Jurkat, Clone E6-1 (cell line): ENCODE data around the gene HTRA3. TPM values are rescaled to one million over a fixed set of nuclear protein-coding genes. Genes with fewer than 3 reads are reported as not detected.

Experiments
- DNase-seq: peaks from one replicate; pipeline ENCODE4 v3.0.0-alpha.2; 2011; ENCODE audit warnings: low read depth, low spot score
- H3K4me3 ChIP-seq: 2 replicates; pipeline ENCODE4 v1.5.1; 2011; ENCODE audit warnings: mild to moderate bottlenecking, low read length, control low read depth, moderate library complexity
- polyA plus RNA-seq: library from polyadenylated mRNA; unstranded; fragments of >200 nt; gene quantifications from one replicate; pipeline ENCODE4 v1.2.1, GENCODE V29; 2012; ENCODE audit warnings: missing spikeins; ENCODE audit not compliant: insufficient read length, insufficient read depth

HTRA3 gene
- polyA plus RNA-seq = not detected

DNA sequence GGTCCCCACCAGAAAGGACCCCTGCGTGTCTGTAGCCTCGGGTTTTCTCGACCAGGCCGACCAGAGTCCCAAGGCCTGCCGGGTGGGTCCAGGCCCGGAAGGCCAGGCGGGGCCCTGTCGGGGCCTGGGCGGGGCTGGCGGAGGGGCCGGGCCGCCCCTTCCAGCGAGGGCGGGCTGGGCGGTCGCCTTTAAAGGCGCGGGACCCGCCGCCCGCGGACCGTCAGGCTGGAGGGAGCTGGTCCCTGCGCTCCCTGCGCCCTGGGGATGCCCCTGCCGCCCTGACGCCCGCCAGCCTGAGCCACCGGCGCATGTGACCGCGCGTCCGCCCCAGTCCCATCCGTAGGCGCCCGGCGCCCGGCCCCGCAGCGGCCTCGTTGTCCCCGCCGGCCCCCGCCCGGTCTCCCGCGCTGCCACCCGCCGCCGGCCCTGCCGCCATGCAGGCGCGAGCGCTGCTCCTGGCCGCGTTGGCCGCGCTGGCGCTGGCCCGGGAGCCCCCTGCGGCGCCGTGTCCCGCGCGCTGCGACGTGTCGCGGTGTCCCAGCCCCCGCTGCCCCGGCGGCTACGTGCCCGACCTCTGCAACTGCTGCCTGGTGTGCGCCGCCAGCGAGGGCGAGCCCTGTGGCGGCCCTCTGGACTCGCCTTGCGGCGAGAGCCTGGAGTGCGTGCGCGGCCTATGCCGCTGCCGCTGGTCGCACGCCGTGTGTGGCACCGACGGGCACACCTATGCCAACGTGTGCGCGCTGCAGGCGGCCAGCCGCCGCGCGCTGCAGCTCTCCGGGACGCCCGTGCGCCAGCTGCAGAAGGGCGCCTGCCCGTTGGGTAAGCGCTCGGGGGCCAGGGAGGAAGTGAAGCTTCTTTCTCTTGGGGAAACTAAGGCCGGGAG lies at the start of gene HTRA3:
Gene HTRA3, plus strand, starts transcription at position 220 of the 883 bp plus-strand sequence. Its CDS starts 215 bp downstream, at position 435.
- no peak within 1 kb of the TSS for H3K4me3 ChIP-seq
- no peak for DNase-seq

DNA sequence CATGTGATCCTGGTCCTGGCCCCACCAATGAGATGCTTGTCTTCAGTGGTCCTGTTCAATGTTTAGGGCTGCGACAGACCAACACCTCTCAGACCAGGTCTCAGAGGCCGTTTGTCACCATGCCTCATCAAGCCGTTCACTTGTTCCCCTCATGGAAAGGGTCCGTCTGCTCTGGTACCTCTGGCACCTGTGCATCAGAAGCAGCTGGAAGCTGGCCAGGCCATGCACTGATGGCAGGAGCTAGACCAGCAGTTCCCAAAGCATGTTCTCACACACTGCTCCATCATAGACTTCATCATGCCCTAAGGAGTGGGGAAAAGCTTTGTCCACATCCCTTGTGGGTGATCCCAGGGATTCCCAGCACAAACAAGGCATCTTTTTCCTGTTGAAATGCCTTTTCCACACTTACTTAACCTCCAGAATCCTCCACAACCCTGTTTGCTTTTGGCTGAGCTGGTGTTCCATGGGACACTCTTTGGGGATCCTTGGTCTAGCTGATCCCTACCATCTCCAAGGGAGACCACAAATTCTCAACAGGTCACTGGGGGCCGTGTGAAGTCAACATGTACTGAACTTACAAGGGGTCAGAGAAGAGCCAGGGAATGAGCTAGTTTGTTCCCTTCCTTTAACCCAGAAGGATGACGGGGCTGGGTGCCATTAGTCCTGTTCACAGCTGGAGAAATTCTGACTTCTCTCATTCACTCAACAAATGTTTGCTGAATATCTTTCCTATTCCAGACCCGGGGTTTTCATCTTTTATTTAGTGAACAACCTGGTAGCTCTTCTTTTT lies 48.7 kb upstream of the HTRA3 start:
- no peak overlapping the region for H3K4me3 ChIP-seq
- DNase-seq = no peak

DNA sequence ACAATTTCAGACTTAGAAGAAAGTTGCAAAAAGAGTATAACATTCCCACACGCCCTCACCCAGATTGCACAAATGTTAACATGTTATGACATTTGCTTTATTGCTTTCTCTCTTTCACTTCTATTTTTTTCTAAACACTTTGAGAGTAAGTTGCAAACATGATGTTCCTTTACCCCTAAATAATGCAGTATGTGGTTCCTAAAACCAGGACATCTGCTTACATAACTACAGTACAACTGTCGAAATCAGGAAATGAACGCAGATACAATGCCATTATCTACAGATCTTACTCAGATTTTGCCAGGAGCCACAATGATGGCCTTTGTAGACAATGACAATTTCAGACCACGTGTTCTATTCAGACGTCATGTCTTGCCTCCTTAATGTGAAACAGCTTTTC lies 48.1 kb upstream of the HTRA3 start:
- H3K4me3 ChIP-seq = no peak overlapping the region
- DNase-seq = peak; percentile 86

DNA sequence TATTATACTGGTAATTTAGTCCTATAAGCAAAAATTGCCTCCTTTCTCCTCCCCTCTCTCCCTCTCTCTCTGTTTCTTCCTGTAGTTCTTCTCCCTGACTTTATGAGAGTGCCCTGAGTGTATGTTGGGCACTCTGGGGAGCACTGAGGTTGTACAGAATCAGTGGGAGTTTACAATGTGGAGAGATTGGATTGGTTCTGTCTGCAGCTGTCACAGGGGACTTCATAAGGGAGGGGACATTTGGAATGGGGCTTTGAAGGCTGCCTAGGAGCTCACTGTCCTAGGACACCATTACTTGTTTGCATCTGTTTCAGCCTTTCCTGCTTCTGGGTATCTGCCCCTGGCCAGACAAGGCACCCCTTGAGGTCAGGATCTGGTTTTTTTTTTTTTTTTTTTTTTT lies 47.6 kb upstream of the HTRA3 start:
- H3K4me3 ChIP-seq = no peak overlapping the region
- DNase-seq = no peak

DNA sequence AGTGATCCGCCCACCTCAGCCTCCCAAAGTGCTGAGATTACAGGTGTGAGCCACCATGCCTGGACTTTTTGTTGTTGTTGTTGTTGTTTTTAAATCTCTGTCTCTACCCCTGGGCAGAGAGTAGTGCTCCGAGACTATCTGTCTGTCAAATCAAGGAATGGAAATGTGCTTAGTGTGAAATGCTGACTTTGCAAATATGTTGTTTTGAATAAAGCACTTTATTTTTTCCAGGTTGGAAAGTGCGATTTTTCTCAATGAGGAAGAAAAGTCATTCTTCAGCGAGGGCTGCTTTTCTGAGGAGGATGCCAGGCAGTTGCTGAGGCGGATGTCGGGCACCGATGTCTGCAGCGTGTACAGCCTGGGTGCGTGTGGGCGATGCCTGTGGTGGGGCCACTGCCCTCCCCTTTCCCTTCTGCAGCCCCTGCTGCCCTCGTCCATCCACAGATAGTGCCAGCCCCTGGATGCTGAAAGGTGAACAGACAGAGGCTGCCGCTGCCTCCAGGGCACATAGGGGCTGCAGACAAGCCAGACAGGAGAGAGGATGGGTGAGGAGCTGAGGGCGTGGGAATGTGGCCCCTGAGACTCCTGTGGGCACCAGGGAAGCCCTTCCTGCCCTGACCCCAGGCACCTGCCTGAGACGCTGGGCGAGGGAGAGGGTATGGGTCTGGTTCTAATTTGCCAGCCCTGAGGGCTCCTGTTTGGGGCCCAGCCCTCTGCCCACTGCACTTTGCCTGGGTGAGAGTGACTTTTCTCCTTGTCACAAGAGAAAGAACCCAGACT lies 46.8 kb upstream of the HTRA3 start:
- DNase-seq = no peak
- no peak overlapping the region for H3K4me3 ChIP-seq

DNA sequence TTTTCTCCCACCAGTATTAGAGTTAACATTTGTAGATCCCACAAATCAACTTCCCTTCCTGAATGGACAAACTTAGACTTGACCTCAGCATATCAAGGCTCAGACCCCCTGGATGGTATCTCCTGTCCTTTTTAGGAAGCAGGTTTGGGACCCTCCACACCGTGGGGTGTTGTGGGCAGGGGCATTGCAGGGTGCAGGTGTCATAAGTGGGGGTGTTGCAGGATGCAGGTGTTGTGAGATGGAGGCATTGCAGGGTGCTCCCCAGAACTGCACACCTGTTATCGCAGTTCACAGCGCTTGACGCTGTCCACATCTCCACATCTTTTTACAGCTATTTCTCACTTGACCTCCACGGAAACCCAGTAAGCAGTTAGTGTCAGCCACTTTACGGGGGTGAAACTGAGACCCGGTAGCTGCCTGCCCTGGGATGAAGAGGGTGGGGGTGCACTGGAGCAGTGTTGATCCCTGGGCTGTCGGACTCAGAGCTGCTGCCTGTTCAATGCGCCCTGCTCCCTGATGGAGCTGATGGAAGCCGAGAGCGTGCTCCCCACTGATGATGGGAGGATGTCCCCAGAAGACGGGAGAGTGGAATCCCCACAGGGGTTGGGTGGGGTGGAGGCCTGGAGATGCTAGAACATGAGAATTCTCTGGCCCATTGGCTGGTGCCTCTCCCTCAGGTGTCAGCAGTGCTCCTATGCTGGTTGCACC lies 45.1 kb upstream of the HTRA3 start:
- H3K4me3 ChIP-seq = no peak overlapping the region
- DNase-seq = no peak

DNA sequence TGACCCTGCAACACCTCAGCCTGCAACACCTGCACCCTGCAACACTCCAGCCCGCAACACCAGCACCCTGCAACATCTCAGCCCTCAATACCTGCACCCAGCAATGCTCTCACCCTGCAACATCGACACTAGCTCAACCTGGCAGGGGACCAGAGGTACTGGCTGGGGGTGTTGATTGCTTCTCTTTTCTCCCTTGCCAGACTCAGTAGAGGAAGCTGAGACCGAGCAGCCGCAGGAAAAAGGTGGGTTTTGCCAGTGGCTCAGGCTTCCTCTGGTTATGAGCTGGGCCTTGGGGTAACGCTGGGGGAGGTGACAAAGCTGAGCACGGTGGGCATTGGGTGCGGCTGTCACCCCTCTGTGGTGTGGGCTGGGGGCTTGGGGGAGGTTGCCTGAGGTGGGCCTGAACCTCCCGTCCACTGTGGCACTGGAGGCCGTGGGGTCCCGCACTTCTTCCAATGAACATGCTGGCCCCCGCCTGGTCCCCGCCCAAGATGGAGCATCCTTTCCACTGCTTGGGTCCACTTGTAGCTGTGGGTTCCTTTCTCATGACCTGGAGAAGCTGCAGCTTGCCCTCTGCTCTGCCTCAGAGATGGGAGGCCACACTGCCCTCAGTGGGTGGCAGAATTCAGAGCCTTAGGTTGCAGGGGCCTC lies 44.5 kb upstream of the HTRA3 start:
- DNase-seq = peak; percentile 75
- H3K4me3 ChIP-seq = no peak overlapping the region

DNA sequence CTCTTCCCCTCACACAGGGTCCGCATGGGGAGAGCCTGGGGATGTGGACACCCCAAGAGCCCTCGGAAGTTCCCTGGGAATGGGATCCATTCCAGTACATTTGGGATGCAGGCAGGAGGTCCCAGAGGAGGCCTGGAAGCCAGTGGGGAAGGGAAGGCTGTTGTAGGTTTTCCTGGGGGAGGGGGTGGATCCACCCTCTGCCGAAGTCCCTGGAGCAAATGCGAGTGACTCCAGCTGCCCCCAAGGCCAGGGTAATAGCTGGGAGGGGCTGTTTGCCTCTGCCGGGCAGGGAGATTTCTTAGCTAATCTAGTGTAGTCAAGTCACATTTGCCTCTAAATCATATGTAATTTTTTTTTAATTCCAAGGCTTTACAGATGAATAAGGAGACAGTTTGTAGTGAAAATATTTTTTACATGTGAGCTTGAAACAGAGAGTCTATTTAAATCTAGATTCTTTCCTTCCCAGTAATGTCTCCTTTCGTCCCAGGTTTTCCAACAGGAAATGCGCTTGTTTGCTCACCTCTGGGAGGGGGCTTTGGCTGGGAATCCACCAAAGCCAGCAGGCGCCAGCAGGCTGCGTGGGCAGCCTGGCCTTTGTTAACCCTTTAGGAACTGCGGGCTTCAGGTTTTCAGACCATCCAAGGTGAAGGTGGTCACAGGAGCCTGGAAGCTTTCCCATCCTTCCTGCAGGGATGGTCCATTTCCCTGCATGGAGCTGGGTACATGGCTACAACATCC lies 43.7 kb upstream of the HTRA3 start:
- no peak for DNase-seq
- H3K4me3 ChIP-seq = no peak overlapping the region

DNA sequence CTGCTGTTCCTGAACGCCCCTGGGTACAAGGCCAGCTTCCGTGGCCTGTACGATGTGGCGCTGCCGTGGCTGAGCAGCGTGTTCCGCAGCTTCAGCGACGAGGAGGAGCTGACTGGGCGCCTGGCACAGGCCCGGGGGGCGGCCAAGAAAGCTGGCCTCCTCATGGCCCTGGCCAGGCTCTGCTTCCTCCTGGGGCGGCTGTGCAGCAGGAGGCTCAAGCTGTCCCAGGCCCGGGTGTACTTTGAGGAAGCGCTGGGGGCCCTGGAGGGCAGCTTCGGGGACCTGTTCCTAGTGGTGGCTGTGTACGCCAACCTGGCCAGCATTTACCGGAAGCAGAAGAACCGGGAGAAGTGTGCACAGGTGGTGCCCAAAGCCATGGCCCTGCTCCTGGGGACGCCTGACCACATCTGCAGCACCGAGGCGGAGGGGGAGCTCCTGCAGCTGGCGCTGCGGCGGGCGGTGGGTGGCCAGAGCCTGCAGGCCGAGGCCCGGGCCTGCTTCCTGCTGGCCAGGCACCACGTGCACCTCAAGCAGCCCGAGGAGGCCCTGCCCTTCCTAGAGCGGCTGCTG lies 42.3 kb upstream of the HTRA3 start:
- H3K4me3 ChIP-seq = no peak overlapping the region
- no peak for DNase-seq

DNA sequence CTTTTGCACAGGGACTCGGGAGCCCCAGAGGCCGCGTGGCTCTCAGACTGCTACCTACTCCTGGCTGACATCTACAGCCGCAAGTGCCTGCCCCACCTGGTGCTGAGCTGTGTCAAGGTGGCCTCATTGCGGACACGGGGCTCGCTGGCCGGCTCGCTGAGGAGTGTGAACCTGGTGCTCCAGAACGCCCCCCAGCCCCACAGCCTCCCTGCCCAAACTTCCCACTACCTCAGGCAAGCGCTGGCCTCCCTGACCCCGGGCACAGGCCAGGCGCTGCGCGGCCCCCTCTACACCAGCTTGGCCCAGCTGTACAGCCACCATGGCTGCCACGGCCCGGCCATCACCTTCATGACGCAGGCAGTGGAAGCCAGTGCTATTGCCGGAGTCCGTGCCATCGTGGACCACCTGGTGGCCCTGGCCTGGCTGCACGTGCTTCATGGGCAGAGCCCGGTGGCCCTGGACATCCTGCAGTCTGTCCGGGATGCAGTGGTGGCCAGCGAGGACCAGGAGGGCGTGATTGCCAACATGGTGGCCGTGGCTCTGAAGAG lies 41.7 kb upstream of the HTRA3 start:
- no peak overlapping the region for H3K4me3 ChIP-seq
- no peak for DNase-seq

DNA sequence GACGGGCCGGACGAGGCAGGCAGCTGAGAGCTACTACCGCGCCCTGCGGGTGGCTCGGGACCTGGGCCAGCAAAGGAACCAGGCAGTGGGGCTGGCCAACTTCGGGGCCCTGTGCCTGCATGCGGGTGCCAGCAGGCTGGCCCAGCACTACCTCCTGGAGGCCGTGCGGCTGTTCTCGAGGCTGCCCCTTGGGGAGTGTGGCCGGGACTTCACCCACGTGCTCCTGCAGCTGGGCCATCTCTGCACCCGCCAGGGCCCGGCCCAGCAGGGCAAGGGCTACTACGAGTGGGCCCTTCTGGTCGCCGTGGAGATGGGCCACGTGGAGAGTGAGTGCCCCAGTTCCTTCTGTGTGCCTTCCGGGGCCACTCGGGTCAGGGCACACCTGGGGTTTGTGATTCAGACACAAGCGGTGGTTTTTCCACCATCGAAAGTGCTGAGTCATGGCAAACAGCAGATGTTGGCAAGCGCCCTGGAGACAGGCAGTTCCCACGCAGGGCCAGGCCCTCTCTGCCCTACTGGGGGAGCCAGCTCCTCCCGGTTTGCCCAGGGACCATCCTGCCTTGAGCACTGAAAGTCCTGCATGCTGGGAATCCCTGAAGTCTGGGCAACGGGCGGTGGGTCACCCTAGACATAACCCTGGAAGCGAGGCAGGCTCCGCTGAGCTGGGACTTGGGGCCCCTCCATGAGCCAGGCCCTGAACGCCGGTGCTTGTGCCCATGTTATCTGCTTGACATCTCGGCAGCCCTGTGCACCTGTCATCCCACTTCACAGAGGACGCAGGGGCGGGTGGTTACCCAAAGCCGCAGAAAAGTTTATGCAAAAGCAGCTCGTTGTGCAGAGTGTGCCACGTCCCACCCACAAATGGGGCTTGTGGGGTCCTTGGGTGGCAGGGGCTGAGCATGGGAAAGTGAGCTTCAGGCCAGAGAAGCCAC lies 41.0 kb upstream of the HTRA3 start:
- peak; percentile 98 for DNase-seq
- peak overlapping the region; percentile 33 for H3K4me3 ChIP-seq

DNA sequence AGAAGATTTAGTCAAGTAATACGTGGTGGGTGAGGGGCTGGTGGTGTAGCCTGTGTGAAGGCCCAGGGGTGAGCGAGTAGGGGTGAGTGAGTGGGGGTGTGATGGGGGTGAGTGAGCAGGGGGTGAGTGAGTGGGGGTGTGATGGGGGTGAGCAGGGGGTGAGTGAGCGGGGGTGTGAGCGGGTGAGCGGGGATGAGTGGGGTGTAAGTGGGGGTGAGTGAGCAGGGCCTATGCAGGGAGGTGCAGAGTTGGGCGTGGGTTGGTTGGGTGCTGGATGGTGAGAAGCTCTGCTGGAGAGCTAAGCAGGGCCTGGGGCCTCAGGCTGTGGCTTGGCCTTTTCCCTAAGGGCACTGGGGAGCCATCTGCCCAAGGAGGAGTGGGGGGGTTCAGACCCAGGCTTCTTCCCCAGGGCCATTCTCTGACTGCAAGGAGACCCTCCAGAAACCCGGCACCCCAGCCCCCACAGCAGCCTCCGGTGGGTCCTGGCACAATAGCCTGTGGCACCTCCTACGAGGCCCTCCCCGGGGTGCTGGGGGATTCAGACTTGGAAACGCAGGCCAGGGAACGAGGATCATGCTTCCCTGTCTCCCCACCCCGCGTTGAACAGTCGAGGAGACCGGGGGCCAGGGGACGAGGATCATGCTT lies 40.1 kb upstream of the HTRA3 start:
- peak overlapping the region; percentile 27 for H3K4me3 ChIP-seq
- no peak for DNase-seq

DNA sequence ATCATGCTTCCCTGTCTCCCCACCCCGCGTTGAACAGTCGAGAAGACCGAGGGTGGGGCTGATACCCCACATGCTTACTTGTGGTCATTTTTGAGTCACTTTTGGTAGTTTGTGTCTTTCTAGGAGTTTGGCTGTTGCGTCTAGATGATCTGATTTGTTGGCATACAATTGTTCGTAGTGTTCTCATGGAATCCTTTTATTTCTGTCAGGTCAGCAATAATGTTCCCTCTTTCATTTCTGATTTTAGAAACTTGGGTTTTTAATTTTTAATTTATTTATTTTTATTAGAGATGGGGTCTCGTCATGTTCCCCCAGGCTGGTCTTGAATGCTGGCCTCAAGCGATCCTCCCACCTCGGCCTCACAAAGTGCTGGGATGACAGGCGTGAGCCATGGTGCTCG lies 39.5 kb upstream of the HTRA3 start:
- no peak overlapping the region for H3K4me3 ChIP-seq

DNA sequence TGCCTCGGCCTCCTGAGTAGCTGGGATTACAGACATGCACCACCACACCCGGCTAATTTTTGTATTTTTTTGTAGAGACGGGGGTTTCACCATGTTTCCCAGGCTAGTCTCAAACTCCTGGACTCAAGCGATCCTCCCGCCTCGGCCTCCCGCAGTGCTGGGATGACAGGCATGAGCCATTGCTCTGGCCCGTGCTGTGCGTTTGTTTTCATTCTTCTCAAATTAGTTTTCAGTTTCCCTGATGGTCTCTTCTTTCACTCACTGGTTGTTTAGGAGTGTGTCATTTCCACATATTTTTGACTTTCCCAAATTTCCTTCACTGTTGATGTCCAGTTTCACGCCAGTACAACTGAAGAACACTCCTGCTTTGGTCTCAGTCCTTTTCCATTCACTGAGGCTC lies 38.7 kb upstream of the HTRA3 start:
- DNase-seq = no peak

More for the DNA sequence above, 39.5 kb upstream of the HTRA3 start:
- no peak for DNase-seq

DNA sequence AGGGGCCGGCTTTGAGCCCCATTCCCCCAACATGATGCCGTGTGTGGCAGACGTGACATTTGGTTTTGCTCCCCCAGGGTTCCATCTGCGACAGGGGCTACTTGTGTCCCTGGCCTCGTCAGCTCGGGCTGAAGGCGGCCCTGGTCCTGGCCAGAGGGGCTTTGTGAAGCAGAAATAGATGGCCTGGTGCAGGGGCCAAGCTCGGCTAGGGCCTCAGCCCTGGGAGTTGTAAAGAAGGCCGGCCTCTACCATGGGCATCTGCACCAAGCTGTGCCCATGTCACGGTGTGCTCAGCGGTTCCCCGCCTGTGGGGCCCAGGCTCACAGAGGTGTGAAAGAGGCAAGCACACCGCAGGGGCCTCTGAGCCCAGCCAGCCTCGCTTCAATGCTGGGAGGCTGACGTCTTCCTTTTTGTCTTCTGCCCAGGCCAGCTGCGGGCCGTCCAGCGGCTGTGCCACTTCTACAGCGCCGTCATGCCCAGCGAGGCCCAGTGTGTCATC lies 38.0 kb upstream of the HTRA3 start:
- no peak for DNase-seq
- H3K4me3 ChIP-seq = no peak overlapping the region

More for the DNA sequence above, 38.7 kb upstream of the HTRA3 start:
- no peak overlapping the region for H3K4me3 ChIP-seq
